SW480 (cell line): ENCODE results near the gene HNMT.
"Not testable (repeated sequence)": the region's sequence is repeated elsewhere in the genome, so short reads cannot be mapped to it uniquely, and the experiment has no call there.

Experiments used
- DNase-seq: peaks from one replicate; pipeline ENCODE4 v3.0.0-alpha.2; 2016; ENCODE audit warnings: low spot score

The HNMT gene

DNA sequence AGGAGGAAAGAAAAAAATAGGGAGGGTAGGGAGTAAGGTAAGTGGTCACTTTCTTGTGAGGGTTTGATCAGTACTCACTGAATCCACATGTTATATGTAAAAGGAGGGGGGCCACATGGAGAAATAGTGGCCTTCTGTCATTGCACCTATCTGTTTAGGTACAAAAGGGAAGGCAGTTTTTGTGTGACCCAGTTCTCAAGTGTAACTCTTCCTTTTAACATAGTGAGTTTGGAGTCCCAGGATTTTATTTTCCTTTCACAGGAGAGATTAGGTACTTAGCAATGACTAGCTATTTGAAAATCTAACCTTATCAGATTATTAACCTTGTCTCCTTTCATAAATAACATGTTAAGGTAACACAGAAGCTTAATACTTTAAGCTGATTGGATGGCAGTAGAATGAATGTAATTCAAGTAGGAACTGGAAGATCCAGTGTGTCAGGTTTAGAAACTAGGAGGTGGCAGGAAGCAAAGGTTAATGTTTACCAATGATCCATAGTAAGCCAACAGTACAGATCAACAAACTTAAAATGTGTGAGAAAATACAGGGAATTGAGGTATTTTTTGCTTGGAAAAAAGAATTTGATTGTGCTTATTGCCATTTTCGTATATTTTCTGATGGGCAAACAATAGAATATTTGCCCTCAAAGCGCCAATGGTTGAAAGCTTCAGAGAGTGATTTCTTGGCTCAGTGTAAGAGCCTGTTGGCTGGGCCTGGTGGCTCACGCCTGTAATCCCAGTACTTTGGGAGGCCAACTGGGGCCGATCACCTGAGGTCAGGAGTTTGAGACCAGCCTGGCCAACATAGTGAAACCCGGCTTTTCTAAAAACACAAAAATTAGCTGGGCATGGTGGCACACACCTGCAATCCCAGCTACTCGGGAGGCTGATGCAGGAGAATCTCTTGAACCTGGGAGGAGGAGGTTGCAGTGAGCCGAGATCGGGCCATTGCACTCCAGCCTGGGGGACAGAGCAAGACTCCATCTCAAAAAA lies 11.3 kb downstream of the HNMT start:
- no peak for DNase-seq

DNA sequence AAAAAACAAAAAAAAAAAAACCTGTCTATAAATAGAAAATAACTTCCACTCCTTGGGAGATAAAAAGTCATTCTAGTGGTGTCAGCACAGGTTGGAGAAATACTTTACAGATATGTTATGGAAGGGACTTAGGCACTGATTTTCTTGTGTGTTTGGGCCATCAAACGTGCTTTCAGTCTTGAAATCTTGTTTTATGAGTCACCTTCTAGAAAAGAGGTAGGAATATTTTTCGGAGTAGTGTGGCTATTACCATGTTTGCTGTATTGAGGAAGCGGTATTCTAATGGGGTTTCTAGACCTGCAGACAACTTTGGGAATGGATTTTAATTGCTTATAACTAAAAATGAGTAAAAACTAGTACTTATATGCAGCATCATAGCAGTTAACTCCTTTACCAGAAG lies 12.0 kb downstream of the HNMT start:
- DNase-seq = no peak

DNA sequence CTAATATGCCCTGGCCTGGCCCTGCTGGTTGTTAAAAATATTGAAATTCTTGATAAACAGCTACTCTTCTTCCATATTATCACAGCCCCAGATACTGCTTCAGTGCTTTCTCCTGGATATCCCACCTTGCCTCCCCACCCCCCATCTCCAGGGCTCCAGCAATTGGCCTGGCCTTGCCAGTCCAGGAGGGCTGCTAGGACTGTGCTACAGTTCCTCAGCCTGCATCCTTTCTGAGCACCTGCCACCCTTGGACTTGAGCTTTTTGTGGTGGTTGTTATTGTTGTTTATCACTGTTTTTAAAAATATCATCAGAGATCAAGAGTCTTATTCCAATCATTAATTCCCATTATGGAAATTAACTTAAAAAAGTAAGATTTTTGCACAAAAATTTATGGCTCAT lies 13.5 kb downstream of the HNMT start:
- no peak for DNase-seq

DNA sequence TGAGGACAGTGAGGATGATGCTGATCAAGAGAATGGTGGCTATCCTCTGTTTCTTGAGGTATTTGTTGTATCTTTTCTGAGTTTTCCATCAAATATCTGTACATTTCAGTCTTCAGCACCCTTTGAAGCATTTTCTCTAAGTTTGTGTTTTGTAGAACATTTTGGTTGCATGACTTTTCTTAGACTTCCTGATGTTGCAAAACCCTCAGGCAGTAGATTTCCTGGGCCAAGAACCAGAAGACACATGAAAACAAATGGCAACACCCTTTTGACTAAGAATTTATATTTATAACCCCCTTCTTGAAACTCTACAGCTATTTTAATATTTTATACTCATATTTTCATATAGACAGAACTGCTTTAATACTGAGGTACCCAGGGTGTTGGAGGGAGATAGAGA lies 16.2 kb downstream of the HNMT start:
- DNase-seq = no peak

DNA sequence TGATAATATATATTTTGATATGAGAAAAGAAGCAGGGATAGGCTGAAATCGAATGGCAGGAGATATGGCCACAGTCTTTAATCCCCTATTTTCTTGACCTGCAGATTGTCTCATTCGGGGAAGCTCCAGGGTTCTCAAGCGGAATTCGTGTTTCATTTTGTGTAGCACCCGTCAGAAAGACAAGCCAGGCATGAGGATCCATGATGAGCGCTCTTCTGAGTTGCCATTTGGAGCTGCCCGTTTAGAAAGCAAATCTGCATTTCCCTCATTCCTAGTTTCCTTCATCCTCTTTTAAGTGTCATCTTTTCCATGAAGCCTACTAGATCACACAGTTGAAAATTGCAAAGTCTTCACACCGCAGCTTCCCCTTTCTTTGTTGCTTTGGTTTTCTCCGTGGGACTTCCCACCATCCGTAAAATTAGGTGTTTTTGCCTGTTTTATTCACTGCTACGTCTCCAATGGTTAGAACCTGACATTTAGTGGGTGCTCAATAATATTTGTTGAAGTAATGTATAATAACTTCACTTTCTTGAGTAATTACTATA lies 16.9 kb downstream of the HNMT start:
- DNase-seq = no peak

DNA sequence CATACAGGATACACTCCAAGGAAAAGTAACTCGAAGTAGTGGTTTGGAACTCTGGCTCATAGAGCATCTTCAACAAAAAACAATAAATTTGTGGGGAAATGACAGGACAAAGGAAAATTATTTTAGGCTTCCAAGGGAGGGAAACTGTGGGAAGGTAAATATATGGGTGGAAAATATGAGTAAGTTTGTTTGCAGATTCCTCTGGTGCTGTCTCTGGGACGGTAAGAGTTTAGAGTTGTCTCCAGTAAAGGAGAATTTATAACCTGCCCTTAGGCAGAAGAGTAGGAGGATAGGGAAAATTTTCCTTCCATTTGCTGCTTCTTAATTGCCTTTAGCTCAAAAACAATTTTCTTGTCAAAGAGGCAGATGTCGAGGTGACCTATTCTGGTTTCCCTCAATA lies 19.3 kb downstream of the HNMT start:
- no peak for DNase-seq

DNA sequence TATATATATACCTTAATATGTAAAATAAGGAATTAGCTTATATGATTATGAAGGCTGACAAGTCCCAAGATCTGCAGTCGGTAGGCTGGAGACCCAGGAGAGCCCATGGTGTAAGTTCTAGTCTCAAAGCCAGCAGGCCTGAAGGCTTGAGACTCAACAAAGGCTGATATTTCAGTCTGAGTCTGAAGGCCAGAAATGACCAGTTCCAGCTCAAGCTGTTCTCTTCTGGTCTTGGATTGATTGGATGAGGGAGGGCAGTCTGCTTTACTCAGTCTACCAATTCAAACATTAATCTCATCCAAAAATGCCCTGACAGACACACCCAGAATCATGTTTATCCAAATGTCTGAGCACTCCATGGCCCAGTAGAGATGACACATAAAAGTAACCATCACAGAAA lies 22.0 kb downstream of the HNMT start:
- no peak for DNase-seq

DNA sequence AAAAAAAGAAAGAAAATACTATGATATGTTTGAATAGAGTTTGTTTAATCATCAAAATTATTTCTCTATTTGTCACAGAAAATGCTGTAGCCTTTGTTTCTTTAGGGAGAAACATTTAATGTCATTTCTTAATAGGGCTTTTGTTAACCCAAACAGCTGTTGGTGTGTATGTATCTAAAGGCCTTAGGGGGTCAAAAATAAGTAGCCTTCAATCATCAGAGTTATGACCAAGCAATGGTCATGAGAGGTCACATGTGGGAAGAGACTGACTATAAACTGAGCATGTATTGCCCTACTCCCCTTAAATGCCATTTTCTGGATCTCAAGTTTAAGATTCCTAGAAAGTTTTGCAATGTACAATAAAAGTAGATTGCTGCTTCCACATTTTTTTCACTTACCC lies 22.7 kb downstream of the HNMT start:
- DNase-seq = no peak

DNA sequence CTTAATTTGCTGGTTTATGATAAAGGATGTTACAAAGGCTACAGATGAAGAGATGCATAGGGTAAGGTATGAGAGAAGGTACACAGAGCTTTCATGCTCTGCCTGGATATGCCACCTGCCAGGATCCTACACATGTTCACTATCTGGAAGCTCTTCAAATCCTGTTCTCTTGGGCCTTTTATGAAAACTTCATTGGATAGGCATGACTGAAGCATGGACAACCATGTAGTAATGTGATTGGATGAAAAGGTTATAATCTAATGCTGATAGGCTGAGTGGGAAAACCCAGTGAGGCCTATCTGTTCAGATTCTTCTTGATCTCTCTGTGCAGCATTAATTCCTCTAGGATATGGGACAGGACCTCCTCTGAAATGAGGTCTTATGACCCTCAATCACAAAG lies 26.8 kb downstream of the HNMT start:
- DNase-seq = no peak

DNA sequence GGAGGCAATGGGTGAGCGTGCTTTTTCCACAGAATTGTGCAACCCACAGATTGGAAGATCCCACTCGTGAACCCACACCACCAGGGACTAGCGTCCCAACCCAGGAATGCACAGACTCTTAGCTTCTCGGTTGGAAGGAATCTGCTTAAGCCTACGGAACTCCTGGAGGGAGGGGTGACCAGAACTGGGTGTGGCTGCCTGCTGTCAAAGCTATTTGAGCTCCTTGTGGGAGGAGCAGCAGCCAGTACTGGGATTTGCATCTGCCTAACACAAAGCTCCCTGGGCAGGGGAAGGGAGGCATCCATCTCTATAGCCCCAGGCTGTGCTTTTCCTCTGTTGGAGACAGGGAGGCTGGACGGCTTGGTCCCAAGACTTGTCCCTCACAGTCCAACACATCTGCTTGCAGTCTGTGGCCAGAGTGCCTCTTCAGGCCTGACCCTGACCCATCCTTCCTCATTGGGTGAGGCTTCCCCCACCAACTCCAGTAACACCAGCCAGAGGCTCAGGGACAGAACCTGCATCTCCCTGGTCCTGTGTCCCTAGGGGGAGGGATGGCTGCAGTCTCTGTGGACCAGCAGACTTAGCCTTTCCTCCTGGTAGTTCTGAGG lies 27.9 kb downstream of the HNMT start:
- DNase-seq = no peak

DNA sequence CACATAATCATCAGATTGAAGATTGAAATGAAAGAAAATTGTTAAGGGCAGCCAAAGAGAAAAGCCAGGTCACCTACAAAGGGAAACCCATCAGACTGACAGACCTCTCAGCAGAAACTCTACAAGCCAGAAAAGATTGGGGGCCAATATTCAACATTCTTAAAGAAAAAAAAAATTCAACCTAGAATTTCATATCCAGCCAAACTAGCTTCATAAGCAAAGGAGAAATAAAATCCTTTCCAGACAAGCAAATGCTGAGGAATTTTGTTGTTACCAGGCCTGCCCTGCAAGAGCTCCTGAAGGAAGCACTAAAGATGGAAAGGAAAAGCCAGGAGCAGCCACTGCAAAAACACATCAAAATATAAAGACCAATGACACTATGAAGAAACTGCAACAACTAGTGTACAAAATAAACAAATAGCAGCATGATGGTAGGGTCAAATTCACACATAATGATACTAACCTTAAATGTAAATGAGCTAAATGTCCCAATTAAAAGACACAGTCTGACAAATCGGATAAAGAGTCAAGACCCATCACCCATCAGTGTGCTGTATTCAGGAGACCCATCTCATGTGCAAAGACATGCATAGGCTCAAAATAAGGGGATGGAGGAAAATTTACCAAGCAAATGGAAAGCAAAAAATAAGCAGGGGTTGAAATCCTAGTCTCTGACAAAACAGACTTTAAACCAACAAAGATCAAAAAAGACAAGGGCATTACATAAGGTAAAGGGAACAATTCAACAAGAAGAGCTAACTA lies 29.6 kb downstream of the HNMT start:
- not testable (repeated sequence) for DNase-seq

DNA sequence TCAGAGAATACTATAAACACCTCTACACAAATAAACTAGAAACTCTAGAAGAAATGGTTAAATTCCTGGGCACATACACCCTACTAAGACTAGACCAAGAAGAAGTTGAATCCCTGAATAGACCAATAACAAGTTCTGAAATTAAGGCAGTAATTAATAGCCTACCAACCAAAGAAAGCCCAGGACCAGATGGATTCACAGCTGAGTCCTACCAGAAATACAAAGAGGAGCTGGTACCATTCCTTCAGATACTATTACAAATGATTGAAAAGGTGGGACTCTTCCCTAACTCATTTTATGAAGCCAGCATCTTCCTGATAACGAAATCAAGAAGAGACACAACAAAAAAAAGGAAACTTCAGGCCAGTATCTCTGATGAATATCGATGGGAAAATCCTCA lies 31.1 kb downstream of the HNMT start:
- DNase-seq = not testable (repeated sequence)

DNA sequence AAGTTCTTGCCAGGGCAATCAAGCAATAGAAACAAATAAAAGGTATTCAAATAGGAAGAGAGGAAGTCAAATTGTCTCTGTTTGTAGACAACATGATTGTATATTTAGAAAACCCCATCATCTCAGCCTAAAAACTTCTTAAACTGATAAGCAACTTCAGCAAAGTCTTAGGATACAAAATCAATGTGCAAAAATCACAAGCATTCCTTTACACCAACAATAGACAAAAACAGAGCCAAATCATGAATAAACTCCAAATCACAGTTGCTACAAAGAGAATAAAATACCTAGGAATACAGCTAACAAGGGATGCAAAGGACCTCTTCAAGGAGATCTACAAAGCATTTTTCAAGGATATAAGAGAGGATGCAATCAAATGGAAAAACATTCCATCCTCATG lies 31.9 kb downstream of the HNMT start:
- DNase-seq = not testable (repeated sequence)

DNA sequence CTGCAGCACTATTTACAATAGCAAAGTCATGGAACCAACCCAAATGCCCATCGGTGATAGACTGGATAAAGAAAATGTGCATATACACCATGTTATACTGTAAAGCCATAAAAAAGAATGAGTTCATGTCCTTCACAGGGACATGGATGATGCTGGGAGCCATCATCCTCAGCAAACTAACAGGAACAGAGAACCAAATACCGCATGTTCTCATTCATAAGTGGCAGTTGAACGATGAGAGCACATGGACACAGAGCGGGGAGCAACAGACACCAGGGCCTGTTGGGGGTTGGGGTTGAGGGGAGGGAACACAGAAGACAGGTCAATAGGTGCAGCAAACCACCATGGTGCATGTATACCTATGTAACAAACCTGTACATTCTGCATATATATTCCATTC lies 33.5 kb downstream of the HNMT start:
- no peak for DNase-seq

DNA sequence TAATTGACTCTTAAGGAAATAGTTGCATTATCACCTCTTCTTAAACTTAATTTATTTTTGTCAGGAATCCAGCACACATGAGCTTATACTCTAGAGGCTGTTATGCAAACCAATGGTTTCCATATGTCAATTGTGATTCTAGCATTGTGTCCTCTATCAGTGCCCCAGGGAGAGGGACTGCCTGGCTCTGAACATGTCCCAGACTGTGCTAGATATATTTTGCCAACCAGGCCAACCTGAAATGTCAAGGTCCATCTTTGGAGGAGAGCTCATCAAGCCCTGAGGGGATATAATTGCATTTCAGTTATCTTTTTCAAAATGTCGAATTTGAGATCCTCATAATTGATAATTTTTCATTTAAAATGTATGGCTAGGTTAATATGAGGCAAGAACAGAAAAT lies 34.2 kb downstream of the HNMT start:
- no peak for DNase-seq

DNA sequence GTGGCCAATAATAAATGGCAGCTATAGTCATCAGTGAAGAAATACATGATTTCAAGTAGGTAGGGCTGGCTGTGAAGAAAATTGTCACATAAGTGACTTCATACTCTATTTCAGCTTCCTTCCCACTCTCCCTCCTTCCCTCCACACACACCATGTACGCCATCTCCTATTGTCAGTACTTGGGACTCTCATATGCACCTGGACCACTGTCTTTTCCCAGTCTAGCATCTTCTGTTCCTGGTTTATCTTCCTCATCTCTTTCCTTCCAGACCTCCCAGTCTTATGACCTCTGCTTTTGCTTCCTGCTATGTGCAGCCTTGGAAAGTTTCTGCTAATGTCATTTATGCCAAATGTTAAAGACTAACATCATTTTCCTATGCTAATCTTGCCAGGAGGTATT lies 35.0 kb downstream of the HNMT start:
- no peak for DNase-seq

DNA sequence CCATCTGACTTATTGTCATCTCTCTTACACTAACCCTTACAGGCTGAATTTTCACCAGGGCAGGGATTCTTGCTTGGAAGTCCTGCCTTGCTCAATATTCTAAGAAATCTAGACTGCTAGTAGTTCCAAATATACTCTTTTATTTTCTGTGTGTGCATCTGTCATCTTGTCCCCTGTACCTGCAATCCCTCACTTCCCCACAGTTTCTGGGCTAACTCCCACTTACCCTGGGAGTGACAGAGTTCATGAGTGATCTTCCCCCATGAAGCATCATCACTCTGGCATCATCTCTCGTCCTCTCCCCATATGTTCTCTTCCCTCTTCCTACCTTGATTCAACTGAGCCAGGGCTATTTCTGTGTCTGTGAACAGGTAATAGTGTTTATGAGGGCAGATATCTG lies 35.7 kb downstream of the HNMT start:
- no peak for DNase-seq

DNA sequence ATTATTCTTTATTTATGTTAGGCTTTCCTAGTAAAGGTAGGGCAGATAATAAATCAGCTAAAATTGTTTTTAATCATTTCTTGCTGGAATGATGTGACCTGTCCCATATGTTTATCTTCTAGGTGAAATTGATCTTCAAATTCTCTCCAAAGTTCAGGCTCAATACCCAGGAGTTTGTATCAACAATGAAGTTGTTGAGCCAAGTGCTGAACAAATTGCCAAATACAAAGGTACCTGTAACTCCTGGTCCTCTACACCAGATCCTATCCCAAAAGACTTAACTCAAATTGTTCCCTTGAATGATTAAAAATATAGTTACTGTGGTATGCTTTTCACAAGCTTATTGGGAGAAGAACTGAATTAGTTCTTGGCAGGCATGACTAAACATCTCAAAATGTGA lies 36.5 kb downstream of the HNMT start:
- DNase-seq = no peak

DNA sequence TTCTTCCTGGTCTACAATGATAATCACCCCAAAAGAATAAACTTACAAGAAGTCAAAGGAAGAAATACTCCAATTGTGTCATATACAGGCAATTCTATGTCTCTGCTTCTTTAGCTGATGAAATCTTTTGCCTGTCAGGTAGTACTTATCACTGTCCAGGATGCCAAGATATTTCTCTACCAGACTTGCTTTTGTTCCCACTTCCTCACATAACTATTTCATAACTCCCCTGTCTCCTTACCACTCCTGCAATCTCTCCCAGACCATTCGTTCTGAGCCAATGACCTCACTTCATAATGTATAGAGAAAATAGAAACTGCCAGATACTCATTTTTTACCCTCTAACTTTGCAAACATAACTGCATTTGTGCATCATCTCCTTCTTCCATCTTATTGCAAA lies 39.1 kb downstream of the HNMT start:
- DNase-seq = no peak

DNA sequence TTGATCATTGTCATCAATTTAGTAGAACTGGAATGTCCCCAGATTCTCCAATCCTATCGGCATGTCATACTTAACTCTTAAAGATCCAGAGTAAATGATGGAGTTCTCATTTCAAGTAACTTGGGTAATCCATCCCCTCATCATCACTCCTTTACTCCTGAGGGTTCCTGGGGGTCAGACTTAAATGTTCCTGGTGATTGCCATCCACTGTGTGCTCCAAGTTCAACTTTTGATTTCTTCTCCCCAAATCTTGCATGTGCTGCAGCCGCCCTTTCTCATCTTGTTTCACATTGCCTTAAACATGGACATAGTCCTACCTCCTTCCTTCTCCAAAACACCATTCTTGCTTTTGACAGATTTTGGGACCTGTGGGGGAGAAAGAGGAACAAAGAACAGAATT lies 43.2 kb downstream of the HNMT start:
- DNase-seq = no peak

DNA sequence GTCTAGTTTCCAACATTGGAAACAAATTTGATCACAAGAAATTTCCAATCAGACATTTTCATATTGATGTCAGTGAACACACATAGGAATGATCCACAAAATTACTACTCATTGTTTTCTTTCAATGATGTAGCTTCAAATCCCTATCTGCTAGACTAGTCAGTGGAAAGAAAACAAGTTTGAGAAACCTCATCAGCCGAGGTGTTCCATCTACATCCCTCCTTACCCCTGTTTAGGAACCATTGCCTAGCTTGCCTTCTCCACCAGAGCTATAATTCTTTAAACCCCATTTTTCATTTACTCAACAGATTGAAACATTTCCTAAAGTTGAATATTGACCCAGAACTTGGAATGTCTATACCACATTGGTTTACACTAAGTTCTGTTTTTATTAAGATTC lies 45.3 kb downstream of the HNMT start:
- no peak for DNase-seq

DNA sequence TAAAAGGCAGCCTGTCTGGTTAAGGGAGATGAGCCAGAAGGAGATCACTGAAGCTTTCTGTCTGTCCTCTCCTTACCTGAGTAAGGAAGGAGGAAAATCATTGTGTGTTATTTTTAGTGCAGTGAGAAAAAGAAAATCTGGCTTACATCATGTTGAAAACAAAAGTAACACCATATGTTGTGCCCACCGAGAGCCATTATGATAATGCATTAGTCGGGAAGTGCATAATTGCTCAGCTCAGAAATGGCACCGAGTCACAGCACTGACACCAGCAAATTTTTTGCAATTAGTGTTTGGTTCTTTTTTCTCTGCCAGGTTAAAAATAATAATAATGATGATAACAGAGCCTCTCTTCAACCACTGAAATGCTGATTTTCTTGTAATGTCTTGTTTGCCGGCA lies 46.6 kb downstream of the HNMT start:
- DNase-seq = no peak

DNA sequence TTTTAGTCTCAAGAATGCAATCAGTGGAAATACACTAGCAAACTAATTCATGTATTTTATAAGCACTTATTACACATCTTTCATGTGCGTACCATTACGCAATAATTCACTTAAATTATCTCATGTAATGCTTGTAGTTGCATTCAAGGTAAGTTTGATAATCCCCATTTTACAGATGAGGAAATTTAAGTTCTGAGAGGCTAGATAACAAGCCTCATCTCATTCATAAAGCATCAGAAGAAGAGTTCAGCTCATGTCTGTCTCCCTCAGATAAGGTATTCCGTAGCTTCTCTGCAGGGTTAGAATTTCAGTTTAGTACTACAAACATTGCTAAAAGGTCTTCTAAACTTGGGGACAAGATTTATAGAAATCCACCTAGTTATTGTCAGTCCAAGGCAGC lies 47.8 kb downstream of the HNMT start:
- DNase-seq = no peak
